ENCODE data around the gene CCDC8. TPM values are rescaled to one million over a fixed set of nuclear protein-coding genes. Genes with fewer than 3 reads are reported as not detected.

The CCDC8 gene
- total and polyA plus RNA-seq, 10 donors: 0.46 to 4.4 (median 2.5) TPM

DNA sequence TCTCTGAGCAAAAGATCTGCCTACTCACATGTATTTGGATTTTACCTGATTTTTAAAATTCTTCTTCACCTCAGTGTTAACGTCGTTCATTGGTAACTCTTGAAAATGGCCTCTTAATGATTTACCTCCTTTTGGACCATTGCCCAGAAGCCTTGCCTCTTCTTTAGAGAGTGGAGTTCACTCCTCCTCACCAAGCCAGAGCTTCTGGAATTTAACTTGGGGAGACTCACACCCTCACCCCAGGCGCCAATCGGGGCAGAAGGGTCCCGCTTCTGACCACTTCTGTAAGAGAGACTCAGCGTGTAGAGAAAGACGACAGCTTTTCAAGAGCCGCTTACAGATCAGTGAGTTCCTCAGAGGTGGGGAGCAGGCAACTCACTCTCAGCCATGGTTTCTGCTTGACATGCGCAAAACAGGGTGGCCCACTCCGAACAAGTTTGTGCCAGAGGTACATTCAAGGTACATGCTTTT is 12.7 kb upstream of the CCDC8 start:
- Histone ChIP-seq H3K4me1 (peaks cover 4 to 32% (median 18%) of the 10 kb centered on the region in 6 donors), H3K9me3 (no peaks in the 10 kb centered on the region), H3K4me3 (peak overlapping the region; percentile 18 to 65 (median 41)), H3K36me3 (no peaks in the 10 kb centered on the region), H3K27ac (peak overlapping the region in 2 of 8 donors; percentile 17 to 53), H3K27me3 (replicated peaks in 1 of 7) (peaks cover 0 to 94% (median 31%) of the 10 kb centered on the region in 7 donors)
- TF ChIP-seq, protein P1, sequence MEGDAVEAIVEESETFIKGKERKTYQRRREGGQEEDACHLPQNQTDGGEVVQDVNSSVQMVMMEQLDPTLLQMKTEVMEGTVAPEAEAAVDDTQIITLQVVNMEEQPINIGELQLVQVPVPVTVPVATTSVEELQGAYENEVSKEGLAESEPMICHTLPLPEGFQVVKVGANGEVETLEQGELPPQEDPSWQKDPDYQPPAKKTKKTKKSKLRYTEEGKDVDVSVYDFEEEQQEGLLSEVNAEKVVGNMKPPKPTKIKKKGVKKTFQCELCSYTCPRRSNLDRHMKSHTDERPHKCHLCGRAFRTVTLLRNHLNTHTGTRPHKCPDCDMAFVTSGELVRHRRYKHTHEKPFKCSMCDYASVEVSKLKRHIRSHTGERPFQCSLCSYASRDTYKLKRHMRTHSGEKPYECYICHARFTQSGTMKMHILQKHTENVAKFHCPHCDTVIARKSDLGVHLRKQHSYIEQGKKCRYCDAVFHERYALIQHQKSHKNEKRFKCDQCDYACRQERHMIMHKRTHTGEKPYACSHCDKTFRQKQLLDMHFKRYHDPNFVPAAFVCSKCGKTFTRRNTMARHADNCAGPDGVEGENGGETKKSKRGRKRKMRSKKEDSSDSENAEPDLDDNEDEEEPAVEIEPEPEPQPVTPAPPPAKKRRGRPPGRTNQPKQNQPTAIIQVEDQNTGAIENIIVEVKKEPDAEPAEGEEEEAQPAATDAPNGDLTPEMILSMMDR (IDR thresholded peaks at IDR 0.05 in 8 of 11, conservative IDR thresholded peaks at IDR 0.05 in 3 of 11): no peak
- TF ChIP-seq POLR2A (IDR thresholded peaks at IDR 0.05) (no peak), POLR2AphosphoS5 (IDR thresholded peaks at IDR 0.05) (no peak)
- no peak for DNase-seq
- 3 to 17% (median 9%) methylated on average over 8 to 10 of the region's 10 CpGs for WGBS, 5 donors
- intact Hi-C loops (cut with DNase I; ENCODE audit: low total_unique reads): no loop called here

DNA sequence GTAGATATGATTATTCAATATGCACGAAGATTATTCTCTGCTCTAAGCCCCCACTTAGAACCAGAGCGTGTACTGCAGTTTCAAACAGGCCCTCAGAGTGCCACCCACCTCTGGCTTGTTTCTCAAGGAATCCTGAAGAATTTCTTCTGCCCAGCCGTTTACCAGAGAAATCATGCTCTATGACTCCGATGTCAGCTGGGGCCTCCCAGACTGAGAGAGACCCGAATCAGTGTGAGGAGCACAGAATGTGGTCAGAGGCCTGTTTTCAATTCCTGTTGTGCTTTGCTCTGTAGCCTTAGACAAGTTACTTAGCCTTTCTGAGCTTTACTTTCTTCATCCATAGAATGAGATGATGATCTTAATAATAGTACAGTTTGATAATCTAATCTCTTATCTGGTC is 9.8 kb upstream of the CCDC8 start:
- Histone ChIP-seq H3K4me1 (peaks cover 4 to 21% (median 11%) of the 10 kb centered on the region in 6 donors), H3K4me3 (no peak overlapping the region), H3K27me3 (replicated peaks in 1 of 7) (peaks cover 0 to 86% (median 24%) of the 10 kb centered on the region in 7 donors), H3K9me3 (no peaks in the 10 kb centered on the region), H3K27ac (no peak overlapping the region), H3K36me3 (no peaks in the 10 kb centered on the region)
- intact Hi-C loops (cut with DNase I; ENCODE audit: low total_unique reads): no loop called here
- 56 to 82% (median 76%) methylated on average over 5 of the region's 5 CpGs for WGBS, 5 donors
- TF ChIP-seq, protein P1 (IDR thresholded peaks at IDR 0.05 in 8 of 11, conservative IDR thresholded peaks at IDR 0.05 in 3 of 11): no peak
- TF ChIP-seq POLR2A (IDR thresholded peaks at IDR 0.05) (no peak), POLR2AphosphoS5 (IDR thresholded peaks at IDR 0.05) (no peak)
- DNase-seq: no peak

DNA sequence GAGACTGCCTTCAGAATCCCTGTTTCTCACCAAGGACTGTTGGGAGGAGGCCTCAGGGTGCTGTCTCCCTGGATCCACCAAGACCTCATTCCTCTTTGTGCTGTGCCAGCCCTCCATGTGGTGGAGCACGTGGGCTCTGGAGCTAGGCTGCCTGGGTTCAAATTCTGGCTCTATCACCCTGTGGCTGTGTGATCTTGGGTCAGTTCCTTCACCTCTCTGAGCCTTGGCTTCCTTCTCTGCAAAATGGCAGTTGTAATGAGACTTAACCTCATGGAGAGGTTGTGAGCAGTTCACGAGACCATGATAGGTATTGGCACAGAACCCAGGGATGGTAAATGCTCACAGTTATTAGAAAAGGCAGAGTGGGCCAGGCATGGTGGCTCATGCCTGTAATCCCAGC is 9.0 kb upstream of the CCDC8 start:
- WGBS, 5 donors: 62 to 82% (median 73%) methylated on average over 2 of the region's 2 CpGs
- Histone ChIP-seq H3K27me3 (replicated peaks in 1 of 7) (peaks cover 0 to 81% (median 17%) of the 10 kb centered on the region in 7 donors), H3K4me3 (no peak overlapping the region), H3K36me3 (no peaks in the 10 kb centered on the region), H3K9me3 (no peaks in the 10 kb centered on the region), H3K27ac (no peak overlapping the region), H3K4me1 (peaks cover 4 to 15% (median 11%) of the 10 kb centered on the region in 6 donors)
- DNase-seq: peak; percentile 12
- intact Hi-C loops (cut with DNase I; ENCODE audit: low total_unique reads): no loop called here
- TF ChIP-seq POLR2A (IDR thresholded peaks at IDR 0.05) (no peak), POLR2AphosphoS5 (IDR thresholded peaks at IDR 0.05) (no peak)
- TF ChIP-seq, protein P1 (IDR thresholded peaks at IDR 0.05 in 8 of 11, conservative IDR thresholded peaks at IDR 0.05 in 3 of 11): no peak

DNA sequence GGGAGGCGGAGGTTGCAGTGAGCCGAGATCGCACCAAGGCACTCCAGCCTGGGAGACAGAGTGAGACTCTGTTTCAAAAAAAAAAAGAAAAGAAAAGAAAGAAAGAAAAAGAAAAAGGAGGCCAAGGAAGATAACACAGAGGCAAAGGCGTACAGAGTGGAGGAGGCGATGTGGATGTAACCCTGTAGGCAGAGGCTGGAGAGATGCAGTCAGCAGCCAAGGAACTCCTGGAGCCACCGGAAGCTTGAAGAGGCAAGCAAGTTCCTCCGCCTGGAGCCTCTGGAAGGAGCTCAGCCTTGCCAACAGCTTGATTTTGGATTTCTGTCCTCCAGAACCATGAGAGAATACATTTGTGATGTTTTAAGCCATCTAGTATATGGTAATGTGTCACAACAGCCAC is 6.7 kb upstream of the CCDC8 start:
- 82 to 92% (median 89%) methylated on average over 7 of the region's 7 CpGs for WGBS, 5 donors
- Histone ChIP-seq H3K27ac (no peak overlapping the region), H3K4me3 (no peak overlapping the region), H3K4me1 (peaks cover 0 to 16% (median 12%) of the 10 kb centered on the region in 6 donors), H3K36me3 (no peaks in the 10 kb centered on the region), H3K9me3 (no peaks in the 10 kb centered on the region), H3K27me3 (replicated peaks in 1 of 7) (peaks cover 0 to 81% (median 10%) of the 10 kb centered on the region in 7 donors)
- TF ChIP-seq, protein P1 (IDR thresholded peaks at IDR 0.05 in 8 of 11, conservative IDR thresholded peaks at IDR 0.05 in 3 of 11): no peak
- TF ChIP-seq POLR2AphosphoS5 (IDR thresholded peaks at IDR 0.05): no peak
- TF ChIP-seq POLR2A (IDR thresholded peaks at IDR 0.05): no peak
- DNase-seq: peak; percentile 22
- intact Hi-C loops (cut with DNase I; ENCODE audit: low total_unique reads): no loop called here
